22Rv1 (cell line): ENCODE data around the gene SPATA32.

ENCODE experiments used
- H3K27ac ChIP-seq: fragments of 450-650 bp; 2 replicates; pipeline ENCODE4 v1.5.1; 2017
- ZFX ChIP-seq: fragments of 450-650 bp; IDR thresholded peaks from 2 replicates; pipeline ENCODE4 v1.6.1; 2017; ENCODE audit warnings: antibody characterized with exemption, borderline replicate concordance
- TF ChIP-seq, protein P1 (sequence below): fragments of 450-650 bp; IDR thresholded peaks from 2 replicates; pipeline ENCODE4 v1.5.1; 2017; ENCODE audit warnings: mild to moderate bottlenecking

The SPATA32 gene

DNA sequence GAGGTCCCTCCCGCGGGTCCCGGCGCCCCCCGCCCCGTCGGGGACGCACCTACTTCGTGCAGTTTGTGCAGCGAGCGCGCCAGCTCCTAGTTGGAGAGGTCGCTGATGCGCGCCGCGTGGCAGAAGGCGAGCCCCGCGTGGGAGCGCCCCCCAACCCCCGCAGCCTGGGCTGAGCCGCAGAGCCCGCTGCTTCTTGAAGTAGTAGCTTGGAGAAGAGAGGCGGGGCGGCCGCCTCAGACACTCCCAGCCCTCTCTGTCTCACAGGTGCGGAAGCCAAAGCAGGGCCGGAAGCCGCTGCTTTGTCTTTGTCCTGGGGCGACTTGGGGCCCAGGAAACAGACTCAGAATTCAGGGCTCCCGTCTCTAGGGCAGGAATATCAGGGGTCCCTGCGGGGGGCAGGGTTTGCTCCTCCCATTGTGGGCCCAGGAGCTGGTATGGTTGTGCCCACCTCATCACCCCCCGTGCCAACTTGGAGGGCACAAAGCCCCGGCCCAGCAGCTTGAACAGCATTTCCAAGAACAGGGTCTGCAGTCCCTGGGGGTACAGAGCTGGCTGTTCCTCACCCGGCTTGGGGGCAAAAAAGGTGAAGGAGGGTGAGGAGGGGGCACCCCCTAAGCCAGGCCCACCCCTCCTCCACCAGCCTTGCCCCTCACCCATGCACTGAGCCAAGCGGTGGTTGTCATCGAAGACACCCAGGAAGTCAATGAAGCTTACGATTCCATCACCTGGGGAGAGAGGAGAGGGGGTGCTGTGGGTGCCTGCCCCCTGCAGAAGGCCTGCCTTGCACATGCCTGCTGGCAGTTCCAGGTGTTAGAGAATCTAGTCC is 13.5 kb downstream of the SPATA32 start:
- peak overlapping the region; percentile 85 for H3K27ac ChIP-seq
- TF ChIP-seq ZFX: no peak
- TF ChIP-seq, protein P1, sequence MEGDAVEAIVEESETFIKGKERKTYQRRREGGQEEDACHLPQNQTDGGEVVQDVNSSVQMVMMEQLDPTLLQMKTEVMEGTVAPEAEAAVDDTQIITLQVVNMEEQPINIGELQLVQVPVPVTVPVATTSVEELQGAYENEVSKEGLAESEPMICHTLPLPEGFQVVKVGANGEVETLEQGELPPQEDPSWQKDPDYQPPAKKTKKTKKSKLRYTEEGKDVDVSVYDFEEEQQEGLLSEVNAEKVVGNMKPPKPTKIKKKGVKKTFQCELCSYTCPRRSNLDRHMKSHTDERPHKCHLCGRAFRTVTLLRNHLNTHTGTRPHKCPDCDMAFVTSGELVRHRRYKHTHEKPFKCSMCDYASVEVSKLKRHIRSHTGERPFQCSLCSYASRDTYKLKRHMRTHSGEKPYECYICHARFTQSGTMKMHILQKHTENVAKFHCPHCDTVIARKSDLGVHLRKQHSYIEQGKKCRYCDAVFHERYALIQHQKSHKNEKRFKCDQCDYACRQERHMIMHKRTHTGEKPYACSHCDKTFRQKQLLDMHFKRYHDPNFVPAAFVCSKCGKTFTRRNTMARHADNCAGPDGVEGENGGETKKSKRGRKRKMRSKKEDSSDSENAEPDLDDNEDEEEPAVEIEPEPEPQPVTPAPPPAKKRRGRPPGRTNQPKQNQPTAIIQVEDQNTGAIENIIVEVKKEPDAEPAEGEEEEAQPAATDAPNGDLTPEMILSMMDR: no peak

DNA sequence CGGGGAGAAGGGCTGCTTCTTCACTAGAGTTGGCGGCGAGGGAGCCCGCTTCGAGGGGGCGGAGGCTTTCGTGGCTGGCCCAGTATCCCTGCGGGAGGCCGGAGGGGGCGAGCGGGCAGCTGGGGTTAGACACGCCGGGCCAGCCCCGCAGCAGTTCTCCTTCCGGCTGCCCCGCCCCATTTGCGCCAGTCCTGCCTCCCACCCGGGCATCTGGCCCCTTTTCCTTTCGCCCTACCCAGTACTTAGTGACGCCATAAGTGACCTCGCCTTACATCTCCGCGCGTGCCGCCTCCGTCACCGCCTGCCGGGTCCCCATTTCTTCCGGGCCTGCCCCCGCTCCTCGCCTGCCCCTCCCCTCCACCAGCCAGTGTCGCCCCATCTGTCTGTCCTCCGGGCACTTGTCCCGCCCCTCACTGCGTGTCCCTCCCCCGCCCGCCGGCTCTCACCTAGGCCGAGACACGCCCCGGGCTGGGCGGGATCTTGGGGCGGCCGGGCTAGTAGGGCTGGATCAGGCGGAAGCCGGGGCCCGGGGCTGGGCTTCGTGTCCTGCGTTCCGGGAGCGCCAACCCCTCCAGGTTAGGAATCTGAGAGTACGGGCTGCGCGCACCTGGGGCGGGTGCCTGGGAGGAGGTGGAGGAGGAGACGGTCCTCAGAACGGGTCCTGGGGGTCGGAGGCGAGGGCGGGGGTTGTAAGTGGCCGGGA is 14.3 kb downstream of the SPATA32 start:
- TF ChIP-seq, protein P1: no peak
- no peak for TF ChIP-seq ZFX
- H3K27ac ChIP-seq: peak overlapping the region; percentile 85

DNA sequence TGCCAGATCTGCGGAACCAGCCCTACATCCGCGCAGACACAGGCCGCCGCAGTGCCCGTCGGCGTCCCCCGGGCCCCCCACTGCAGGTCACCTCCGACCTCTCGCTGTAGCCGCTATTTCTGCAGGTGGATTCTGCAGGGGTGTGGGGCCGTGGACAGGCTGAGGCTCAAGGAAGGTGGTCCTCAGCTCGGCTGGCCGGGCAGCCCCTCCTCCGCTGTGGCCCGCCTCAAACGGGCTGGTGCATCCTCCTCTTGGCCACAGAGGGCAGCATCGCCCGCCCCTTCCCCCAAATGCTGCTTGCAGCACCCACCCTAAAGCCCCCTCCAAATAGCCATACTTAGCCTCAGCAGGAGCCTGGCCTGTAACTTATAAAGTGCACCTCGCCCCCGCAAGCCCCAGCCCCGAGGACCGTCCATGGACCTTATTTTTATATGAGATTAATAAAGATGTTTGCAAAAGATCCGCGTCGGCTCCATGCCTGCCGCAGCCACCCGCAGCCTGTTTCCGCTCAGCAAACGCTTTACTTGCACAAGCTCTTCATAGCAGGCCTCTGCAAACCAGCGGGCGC is 14.9 kb downstream of the SPATA32 start:
- no peak for TF ChIP-seq ZFX
- TF ChIP-seq, protein P1: peak; percentile 77
- H3K27ac ChIP-seq: peak overlapping the region; percentile 85

DNA sequence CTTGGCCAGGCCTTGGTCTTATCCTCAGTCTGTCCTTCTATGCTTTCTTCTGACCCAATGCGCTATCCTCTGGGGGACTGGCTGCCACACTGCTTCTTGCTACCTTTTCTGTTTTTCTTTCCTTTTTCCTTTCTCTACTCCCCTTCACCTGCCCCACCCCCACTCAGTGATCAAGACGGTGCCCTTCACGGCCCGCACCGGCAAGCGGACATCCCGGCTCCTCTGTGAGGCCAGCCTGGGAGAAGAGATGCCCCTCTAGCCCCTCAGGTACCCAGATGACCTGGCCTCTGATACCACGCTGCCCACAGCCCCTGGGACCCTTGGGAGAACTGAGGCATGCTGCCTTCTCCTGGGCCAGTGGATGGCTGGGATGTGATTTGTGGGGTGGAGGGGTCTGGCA is 15.6 kb downstream of the SPATA32 start:
- TF ChIP-seq ZFX: no peak
- TF ChIP-seq, protein P1: no peak
- H3K27ac ChIP-seq: peak overlapping the region; percentile 85

DNA sequence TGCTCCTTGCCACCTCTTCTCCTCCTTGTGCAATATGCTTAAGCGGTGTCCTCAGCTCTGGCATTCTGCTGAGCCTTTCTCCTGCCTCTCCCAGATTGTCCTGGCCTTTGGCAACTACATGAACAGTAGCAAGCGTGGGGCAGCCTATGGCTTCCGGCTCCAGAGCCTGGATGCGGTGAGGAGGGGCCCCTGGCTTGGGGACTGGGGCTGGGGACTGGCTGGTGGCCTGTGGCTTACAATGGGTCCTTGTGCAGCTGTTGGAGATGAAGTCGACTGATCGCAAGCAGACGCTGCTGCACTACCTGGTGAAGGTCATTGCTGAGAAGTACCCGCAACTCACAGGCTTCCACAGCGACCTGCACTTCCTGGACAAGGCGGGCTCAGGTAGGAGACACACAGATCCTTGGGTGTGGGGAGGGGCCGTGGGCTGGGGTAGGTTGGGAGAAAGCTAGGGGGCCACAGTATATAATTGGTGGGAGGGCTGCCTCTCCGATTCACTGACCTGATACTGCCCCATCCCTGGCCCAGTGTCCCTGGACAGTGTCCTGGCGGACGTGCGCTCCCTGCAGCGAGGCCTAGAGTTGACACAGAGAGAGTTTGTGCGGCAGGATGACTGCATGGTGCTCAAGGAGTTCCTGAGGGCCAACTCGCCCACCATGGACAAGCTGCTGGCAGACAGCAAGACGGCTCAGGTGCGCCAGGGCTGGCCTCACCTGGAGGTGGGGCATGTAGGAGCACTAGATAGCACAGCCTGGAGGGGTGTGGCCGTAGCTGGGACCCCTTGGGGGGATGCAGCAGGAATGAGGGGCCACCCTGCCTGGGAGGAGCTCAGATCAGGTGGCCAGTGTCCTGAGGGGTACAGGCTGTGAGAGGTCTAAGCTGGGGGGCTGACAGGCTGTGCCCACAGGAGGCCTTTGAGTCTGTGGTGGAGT is 16.9 kb downstream of the SPATA32 start:
- no peak for TF ChIP-seq ZFX
- TF ChIP-seq, protein P1: no peak
- H3K27ac ChIP-seq: peak overlapping the region; percentile 71

DNA sequence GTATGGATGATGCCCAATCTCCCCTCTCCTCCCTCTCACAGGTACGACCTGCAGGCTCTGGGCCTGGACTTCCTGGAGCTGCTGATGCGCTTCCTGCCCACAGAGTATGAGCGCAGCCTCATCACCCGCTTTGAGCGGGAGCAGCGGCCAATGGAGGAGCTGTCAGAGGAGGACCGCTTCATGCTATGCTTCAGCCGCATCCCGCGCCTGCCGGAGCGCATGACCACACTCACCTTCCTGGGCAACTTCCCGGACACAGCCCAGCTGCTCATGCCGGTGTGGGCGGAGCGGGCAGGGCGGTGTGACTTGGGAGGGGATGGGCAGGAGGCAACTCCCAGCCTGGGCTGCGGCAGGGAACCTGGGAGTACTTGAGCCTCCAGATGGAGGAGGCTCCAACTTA is 18.1 kb downstream of the SPATA32 start:
- H3K27ac ChIP-seq: peak overlapping the region; percentile 71
- TF ChIP-seq, protein P1: no peak
- no peak for TF ChIP-seq ZFX
